GM13977 (cell line): ENCODE results near the gene TRDN.

ENCODE experiments used
- DNase-seq: peaks from one replicate; pipeline ENCODE4 v3.0.0; 2012; ENCODE audit warnings: low spot score
- CTCF ChIP-seq: IDR thresholded peaks from 2 replicates; pipeline ENCODE4 v1.5.1; 2012; ENCODE audit warnings: mild to moderate bottlenecking, control low read depth; ENCODE audit not compliant: insufficient read depth; ENCODE audit errors: extremely low read depth, missing control alignments
- in situ Hi-C: fragments of 300-500 bp; cut with MboI; formaldehyde crosslinking; loops from one replicate; pipeline ENCODE4 v1.12.0; 2022; ENCODE audit warnings: low sequenced_read_pairs, low pct_unique_long_range_greater_than_20kb, mixed read lengths, inconsistent platforms; ENCODE audit not compliant: unreplicated experiment

The TRDN gene

GRCh38 chr6:123551939-123552707, 84.6 kb downstream of the TRDN start:
- DNase-seq: no peak
- no peak for TF ChIP-seq CTCF
- in situ Hi-C loops: no loop called here

GRCh38 chr6:123550052-123550617, 86.6 kb downstream of the TRDN start:
- no peak for DNase-seq
- no peak for TF ChIP-seq CTCF
- in situ Hi-C loops: no loop called here

GRCh38 chr6:123549476-123549875, 87.3 kb downstream of the TRDN start:
- no peak for TF ChIP-seq CTCF
- in situ Hi-C loops: no loop called here

GRCh38 chr6:123547216-123547978, 89.4 kb downstream of the TRDN start:
- in situ Hi-C loops: no loop called here
- no peak for TF ChIP-seq CTCF

More at GRCh38 chr6:123549476-123549875, 87.3 kb downstream of the TRDN start:
- DNase-seq: no peak

GRCh38 chr6:123546537-123546936, 90.2 kb downstream of the TRDN start:
- no peak for TF ChIP-seq CTCF
- DNase-seq: no peak
- in situ Hi-C loops: no loop called here

More at GRCh38 chr6:123547216-123547978, 89.4 kb downstream of the TRDN start:
- DNase-seq: no peak

GRCh38 chr6:123541462-123541861, 95.3 kb downstream of the TRDN start:
- in situ Hi-C loops: no loop called here
- no peak for TF ChIP-seq CTCF
- DNase-seq: no peak
